Upper lobe of left lung (tissue), 4 donors: ENCODE measurements around the gene EBP.

Experiments used
- CTCF ChIP-seq, 6 experiments: fragments of 450-650 bp in 4 of 6; fragments of 200-600 bp in 2 of 6; sonication (generic) in 2 of 6; IDR thresholded peaks; one replicate each; pipeline ENCODE4 v1.5.1; 2016 to 2019; ENCODE audit warnings: antibody characterized with exemption in 6 of 6
- EP300 ChIP-seq, 4 donors: sonication (generic); formaldehyde crosslinking; IDR thresholded peaks; one replicate each; pipeline ENCODE4 v1.5.1; 2017; ENCODE audit warnings: antibody characterized with exemption in 4 of 4, control low read depth in 2 of 4
- POLR2A ChIP-seq, 4 donors: fragments of 450-650 bp; IDR thresholded peaks; one replicate each; pipeline ENCODE4 v1.5.1; 2016 to 2017; ENCODE audit warnings: antibody characterized with exemption in 4 of 4, mild to moderate bottlenecking in 2 of 4
- POLR2AphosphoS5 ChIP-seq, 2 donors: sonication (generic); formaldehyde crosslinking; IDR thresholded peaks; one replicate each; pipeline ENCODE4 v1.5.1; 2017; ENCODE audit warnings: antibody characterized with exemption in 2 of 2

- TF ChIP-seq CTCF (IDR thresholded peaks at IDR 0.05) (no peak), POLR2A (IDR thresholded peaks at IDR 0.05) (no peak), POLR2AphosphoS5 (IDR thresholded peaks at IDR 0.05) (no peak), EP300 (IDR thresholded peaks at IDR 0.05) (no peak)
Observed at GRCh38 chrX:48477960-48478755, 43.5 kb upstream of the EBP start.
